AG08396 (cell line): ENCODE measurements around the gene RPL36AL.
A peak's percentile ranks its signal among the peaks of the same experiment; 100 is the strongest.
"Not testable (repeated sequence)": the region's sequence is repeated elsewhere in the genome, so short reads cannot be mapped to it uniquely, and the experiment has no call there.

Experiments
- DNase-seq: peaks from one replicate; pipeline ENCODE4 v3.0.0; 2012; ENCODE audit warnings: low spot score, mixed read lengths

The RPL36AL gene

DNA sequence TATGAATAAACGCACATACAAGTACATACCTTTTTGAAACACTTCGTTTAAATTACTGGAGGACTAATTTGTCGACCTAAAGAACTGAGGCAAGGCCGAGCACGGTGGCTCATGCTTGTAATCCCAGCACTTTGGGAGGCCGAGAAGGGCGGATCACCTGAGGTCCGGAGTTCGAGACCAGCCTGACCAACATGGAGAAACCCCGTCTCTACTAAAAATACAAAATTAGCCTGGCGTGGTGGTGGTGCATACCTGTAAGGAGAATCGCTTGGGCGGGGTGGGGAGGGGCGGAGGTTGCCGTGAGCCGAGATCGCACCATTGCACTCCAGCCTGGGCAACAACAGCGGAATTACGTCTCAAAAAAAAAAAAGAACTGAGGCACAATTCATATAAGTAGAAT lies 1.2 kb downstream of the RPL36AL start:
- DNase-seq: not testable (repeated sequence)

DNA sequence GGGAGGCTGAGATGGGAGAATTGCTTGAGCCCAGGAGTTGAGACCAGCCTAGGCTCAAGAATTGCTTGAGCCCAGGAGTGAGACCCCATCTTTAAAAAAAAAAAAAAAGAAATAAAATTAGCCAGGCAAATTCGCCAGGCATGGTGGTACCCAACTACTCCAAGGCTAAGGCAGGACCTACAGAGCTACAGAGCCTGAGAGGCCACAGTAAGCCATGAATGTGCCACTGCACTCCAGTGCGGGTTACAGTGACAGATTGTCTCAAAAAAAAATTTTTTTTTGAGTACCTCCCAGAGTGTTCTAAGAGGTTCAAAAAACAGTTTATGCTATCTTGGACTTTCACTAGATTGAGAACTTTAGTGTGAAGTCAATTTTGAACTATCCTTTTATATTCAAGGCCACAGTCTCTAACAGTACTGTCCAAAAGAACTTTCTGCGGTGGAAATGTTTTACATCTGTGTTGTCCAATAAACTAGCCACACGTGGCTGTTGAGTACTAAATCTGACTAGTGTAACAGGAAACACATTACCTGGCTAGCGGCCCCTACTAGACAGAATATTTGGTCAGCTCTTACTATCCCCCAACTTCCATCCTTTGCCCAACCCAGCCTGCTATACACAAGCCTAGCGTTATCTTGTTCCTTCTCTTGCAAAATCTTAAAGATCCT lies 2.4 kb downstream of the RPL36AL start:
- DNase-seq: no peak

DNA sequence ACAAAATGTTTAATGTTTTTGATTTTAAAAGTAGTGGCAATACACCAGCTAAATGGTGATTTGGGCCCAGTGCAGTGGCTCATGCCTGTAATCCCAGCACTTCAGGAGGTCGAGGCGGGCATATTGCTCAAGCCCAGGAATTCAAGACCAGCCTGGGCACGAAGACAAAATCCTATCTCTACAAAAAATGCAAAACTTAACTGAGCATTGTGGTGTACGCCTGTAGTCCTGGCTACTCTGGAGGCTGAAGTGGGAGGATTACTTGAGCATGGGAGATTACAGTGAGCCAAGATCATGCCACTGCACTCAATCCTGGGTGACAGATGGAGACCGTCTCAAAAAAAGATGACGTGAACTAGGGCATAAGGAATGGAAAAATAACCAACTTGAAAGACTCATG lies 4.7 kb downstream of the RPL36AL start:
- DNase-seq: no peak

DNA sequence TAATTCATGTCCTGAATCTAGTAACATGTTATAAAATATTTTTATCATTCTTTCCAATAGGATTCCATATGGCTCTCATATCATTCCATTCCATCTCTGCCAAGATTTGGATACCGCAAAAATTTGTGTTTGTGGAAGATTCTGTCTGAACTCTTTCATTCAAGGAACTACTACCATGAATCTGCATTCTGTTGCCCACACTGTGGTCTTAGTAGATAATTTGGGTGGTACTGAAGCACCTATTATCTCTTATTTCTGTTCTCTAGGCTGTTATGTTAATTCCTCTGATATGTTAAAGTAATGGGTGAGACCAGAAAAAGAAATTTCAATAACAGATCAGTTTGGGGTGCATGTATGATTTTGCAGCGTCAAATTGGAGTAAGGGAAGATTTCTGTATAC lies 6.2 kb downstream of the RPL36AL start:
- no peak for DNase-seq

DNA sequence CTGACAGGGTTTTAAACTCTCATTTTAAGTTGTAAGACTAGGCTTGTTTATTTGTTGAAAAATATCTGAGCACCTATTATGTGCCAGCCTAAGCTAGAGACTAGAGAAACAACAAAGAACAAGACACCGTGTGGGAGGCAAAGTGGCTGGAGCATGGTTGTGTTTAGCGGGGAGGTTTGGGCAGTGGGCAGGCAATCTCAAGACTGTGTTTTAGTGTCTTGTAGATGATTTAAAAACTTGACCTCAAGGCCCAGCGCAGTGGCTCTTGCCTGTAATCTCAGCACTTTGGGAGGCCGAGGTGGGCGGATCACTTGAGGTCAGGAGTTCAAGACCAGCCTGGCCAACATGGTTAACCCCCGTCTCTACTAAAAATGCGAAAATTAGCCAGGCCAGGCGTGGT lies 7.8 kb downstream of the RPL36AL start:
- DNase-seq: no peak

DNA sequence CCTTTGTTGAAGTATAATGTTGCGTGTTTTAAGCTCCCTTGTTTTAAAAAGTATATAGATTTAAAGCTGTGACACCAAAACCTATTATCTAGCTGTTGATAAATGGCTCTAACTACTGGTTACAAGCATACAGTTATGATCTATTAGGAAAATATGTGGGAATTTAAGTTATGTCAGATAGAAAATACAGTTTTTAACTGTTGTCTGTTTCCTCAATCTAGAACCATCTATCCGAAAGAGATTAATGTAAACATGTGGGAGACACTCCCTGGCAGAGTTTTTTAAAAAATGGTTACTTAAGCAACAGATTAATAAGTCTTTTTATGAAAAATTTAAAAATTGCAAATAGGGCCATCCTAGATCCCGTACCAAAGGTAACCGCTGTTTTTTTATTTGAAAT lies 8.2 kb downstream of the RPL36AL start:
- no peak for DNase-seq

DNA sequence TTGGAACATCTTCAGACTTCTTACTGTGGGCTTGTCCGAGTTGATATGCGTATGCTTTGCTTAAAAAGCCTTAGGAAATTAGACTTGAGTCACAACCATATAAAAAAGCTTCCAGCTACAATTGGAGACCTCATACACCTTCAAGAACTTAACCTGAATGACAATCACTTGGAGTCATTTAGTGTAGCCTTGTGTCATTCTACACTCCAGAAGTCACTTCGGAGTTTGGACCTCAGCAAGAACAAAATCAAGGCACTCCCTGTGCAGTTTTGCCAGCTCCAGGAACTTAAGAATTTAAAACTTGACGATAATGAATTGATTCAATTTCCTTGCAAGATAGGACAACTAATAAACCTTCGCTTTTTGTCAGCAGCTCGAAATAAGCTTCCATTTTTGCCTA lies 12.8 kb downstream of the RPL36AL start:
- DNase-seq: no peak

DNA sequence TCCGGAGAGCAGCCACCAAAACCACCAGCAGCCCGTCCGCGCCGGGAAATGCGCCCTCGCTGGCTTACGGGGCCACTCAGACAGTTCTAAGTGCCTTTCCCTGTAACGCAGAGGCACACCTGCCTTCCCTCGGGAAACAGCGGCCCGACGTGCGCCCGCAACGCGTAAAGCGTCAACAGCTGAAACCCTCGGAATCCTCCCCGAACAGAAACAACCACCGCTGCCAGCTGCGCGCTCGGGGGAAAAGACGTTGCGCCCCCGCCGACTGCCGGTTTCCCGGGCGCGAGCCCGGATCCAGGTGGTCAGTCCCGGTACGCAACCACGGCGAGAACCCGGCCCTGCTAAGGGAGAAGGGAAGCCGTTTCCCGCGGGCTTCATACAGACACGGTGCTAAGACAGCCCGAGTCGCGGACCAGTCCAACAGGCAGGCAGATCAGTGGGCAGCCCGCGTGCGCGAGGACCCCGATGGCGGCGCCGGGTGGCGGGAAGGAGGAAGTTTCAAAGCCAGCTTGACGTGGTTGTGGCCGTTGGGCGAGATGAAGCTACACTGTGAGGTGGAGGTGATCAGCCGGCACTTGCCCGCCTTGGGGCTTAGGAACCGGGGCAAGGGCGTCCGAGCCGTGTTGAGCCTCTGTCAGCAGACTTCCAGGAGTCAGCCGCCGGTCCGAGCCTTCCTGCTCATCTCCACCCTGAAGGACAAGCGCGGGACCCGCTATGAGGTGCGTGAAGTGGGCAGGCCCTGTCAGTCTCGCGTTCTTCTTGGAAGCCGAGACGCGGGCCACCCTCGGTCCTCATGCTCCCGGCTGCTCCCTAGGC lies 21.7 kb downstream of the RPL36AL start, which contains the start of gene LRR1:
LRR1 (plus strand) TSS at position 456 of the 816 bp plus-strand sequence; CDS start at position 537, 81 bp downstream.
- peak; percentile 82 for DNase-seq

DNA sequence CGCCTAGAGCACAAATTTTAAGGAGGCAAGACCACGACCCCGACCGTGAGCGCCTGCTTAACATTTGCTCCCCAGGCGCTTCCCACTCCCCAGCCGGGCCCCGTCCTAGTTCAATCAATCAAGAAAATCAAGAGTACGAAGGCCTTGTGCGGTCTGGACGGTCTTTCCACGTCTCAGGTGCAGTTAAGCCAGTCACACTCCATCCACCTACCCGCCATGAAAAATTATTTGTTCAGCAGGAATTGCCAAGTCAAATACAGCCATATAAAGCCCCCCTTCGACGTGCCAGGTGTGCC lies 22.3 kb downstream of the RPL36AL start:
- no peak for DNase-seq

DNA sequence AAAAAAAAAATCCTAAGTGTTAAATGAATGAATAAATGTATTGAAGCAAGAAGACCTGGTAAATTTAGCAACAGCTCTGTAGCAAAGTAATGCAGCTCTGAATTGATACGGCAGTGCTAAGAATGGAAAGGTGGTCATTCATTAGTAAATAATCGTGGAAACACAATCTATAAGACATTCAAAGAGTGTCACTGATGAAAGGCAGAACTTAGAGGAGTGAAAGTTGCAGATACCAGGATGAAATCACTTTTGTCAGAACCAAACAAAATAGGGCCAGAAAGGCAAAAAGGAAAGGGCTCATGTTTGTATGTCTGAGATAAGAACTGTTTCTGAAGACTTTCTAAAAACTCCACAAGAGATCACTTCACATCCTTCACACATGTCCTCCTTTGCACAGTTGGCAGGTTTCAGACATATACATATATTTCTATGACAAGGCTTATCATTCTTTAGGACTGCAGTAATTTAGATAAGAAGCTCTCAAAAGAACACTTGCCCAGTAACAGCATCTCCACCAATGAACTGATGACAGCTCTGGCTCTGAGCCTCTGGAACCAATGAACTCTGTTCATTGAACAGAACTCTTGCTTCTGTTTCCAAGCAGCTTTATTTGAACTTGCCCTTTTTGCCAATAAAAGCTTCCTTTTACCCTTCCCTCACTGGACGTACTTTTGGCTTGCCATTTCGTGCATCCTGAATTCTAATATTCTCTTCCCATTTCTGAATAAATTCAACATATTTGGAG lies 25.9 kb downstream of the RPL36AL start:
- peak; percentile 59 for DNase-seq

DNA sequence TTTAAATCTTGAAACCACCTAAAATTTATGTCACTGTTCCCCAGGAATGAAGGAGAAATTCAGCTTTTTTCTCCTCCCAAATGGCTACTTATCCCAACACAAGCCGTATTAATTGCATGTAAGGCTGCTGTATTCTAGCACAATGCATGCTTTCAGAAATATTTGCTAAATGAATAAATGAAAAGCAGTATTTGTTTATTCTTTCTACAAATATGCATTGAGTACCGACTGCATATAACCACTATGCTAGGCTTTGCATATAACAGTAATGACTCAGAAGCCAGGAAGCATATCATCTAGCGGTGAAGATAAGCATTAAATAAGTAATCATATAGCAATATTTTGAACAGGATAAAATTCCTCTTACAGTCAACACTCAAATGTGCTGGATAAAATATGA lies 27.4 kb downstream of the RPL36AL start:
- no peak for DNase-seq

DNA sequence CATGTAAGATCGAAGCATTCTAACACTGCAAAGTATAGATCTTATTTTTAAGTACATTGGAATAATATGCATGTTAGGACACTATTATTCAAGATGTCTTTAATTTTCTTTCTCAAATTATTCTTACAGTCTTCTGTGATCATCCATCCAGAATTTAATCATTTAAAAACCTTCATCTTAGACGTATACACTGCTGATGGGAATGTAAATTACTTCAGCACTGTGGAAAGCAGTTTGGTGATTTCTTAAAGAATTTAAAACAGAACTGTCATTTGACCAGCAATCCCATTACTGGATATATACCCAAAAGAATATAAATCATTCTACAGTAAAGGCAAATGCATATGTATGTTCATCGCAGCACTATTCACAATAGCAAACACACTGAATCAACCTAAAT lies 31.0 kb downstream of the RPL36AL start:
- DNase-seq: no peak

DNA sequence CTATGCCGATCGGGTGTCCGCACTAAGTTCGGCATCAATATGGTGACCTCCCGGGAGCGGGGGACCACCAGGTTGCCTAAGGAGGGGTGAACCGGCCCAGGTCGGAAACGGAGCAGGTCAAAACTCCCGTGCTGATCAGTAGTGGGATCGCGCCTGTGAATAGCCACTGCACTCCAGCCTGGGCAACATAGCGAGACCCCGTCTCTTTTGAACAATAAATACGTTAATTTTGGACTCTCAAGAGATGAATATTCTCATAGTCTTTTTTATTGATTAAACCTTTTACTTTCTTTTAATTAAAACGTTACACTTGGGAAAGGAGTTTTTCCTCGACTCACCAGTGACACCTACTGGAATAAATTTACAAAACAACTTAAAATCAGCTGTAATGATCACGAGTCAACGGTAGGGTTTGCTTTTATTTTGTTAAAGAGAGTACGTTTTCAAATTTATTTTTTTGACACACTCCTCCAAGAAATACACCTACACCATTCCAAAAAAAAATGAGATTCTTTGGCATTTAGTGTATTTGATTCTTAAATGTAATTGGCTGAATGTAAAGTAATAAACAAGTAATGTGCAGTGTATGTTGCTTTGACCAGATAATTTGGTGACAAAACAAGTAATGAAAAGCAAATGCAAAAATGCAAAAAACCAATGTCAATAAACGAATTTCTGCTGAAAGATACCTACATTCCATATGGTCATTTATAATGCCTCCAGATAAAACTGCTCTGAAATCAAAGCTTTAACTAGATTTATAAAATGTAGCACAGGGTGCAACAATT lies 33.6 kb downstream of the RPL36AL start:
- DNase-seq: peak; percentile 37

DNA sequence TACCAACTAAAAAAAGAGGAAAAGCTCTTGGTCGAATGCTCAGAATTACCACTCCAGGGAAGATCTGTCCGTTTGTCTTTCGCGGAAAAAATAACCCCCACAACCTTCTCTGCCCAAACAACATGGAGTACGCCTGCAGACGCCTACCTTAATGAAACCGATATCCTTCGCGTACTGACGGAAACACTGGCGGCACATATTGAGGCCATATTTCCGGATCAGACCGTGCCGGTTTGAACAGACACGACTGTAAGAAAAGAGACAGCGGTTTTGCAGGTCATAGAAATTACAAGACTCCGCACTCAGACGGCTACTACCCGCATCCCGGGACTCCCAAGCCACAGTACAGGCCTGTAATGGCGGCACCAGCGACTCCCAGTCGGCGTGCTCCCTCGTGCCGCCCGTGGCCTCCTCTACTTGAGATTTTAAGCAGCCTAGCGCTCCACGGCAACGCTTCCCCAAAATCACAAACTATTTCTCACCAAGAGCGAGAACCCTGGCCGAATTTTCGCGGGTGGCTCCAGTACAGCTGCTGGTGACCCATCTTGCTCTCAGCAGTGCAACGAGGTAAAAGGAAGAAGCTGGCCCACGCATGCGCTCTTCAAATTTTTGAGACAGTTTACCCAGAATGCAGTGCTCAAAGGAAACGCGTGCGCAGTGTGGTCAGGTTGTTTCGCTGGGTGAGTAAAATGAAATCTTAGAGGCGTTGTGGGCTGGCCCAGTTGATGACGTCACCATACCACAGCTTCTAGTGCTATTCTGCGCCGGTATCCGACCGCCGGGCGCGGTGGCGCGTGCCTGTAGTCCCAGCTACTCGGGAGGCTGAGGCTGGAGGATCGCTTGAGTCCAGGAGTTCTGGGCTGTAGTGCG lies 34.4 kb downstream of the RPL36AL start, which contains the start of gene RPS29:
RPS29 (minus strand) TSS at position 578 of the 870 bp plus-strand sequence; CDS start at position 544, 34 bp downstream.
- peak; percentile 94 for DNase-seq

DNA sequence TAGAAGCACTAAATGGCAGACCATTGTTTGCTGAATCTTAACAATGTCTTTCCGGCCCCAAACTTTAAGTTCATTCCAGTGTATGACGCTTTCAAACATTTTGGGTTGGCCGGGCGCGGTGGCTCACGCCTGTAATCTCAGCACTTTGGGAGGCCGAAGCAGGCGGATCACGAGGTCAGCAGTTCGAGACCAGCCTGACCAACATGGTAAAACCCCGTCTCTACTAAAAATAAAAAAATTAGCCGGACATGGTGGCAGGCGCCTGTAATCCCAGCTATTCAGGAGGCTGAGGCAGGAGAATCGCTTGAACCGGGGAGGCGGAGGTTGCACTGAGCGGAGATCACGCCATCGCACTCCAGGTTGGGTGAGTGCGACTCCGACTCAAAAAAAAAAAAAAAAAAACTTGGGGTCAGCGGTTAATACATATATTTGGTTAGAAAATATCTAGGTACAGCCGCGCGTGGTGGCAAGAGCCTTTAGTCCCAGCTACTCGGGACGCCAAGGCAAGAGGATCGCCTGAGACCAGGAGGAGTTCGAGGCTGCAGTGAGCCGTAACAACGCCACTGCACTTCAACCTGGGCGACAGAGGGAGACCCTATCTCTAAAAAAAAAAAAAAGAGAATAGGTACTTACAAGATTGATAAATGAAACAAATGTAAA lies 35.3 kb downstream of the RPL36AL start:
- DNase-seq: not testable (repeated sequence)

DNA sequence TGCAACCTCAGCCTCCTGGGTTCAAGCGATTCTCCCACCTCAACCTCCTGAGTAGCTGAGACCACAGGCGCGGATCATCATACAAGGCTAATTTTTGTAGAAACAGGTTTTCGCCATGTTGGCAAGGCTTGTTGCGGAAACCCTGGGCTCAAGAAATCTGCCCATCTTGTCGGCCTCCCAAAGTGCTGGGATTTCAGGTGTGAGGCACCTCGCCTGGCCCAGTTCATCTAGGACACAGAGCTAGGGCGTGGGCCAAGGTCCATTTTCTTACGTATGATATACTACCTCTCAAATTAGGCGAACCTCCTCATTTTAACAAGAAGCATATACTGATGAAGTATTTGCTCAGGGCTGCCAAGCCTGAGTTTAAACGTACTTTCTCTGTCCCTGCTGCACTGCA lies 36.4 kb downstream of the RPL36AL start:
- no peak for DNase-seq

DNA sequence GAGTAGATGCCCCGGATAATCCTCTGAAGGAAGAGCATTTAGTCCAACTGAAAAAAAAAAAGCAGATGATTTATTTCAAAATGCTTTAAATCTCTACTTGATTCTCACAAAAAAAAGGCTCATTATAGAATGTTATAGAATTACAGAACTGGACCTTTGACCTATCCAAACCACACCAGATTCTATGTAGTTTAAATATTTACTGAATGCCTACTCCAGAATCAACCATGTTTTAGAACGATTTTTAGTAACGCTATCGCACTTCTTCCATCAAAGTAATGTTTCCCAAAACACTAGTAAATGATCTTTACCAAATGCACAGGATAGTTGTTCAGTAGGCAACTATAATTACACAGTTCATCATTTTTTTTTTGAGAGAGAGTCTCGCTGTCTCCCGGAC lies 36.8 kb downstream of the RPL36AL start:
- no peak for DNase-seq

DNA sequence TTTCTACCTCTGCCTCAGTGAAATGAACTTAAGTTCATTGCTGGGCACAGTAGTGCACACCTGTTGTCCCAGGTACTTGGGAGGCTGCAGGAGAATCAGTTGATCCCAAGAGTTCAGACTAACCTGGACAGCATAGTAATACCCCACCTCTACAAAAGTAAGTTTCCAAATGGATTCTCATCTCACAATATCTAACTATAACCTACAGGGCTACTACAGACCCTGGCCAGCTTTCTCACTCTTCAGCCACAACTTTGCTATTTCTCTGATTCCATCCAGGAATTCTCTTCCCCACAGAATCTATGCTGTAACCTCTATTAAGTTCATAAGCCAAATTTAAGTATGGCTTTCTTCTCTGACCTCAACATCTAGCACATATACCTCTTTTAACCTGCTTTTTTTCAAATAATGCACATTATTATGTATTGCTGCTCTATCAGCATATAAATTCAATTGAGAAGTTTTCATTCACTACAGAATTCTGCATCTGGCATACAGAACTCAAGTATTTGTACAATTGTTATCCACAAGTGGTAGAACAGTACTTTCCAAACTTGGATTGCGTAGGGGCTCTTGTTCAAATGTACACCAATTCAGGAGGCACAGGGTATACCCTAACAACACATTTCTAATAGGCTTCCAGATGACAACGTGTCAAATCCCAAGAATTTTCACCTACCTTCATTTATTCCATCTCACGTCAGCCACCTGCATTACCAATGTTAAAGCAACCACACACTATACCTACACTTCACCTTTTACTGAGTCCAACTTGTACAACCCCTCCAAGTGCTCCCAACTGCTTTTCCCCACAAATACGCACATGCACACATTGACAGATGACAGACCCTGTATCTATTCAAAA lies 38.1 kb downstream of the RPL36AL start:
- DNase-seq: no peak
